Urinary bladder (tissue), 4 donors: ENCODE data around the gene GRK3. TPM values are rescaled to one million over a fixed set of nuclear protein-coding genes. Genes with fewer than 3 reads are reported as not detected.
"Not testable (repeated sequence)": the region's sequence is repeated elsewhere in the genome, so short reads cannot be mapped to it uniquely, and the experiment has no call there.

ENCODE experiments used
- DNase-seq: peaks from one replicate; pipeline ENCODE4 v3.0.0-alpha.2; 2015; ENCODE audit errors: extremely low spot score
- H3K27ac ChIP-seq: one replicate; pipeline ENCODE4 v1.5.1; 2013; ENCODE audit warnings: low read depth, mild to moderate bottlenecking, moderate library complexity
- H3K36me3 ChIP-seq: one replicate; pipeline ENCODE4 v1.6.1; 2013; ENCODE audit warnings: mild to moderate bottlenecking, moderate library complexity; ENCODE audit not compliant: insufficient read depth
- H3K4me1 ChIP-seq: one replicate; pipeline ENCODE4 v1.6.1; 2013; ENCODE audit warnings: mild to moderate bottlenecking, moderate library complexity; ENCODE audit not compliant: insufficient read depth
- H3K4me3 ChIP-seq: one replicate; pipeline ENCODE4 v1.5.1; 2013; ENCODE audit warnings: low read depth, low read length
- WGBS: extraction: QIAGEN DNeasy Blood & Tissue Kit; methylation state at CpG from one replicate; pipeline ENCODE4 v1.1.7; 2013; 5-methylcytosine and 5-hydroxymethylcytosine counted together
- polyA plus RNA-seq: library from polyadenylated mRNA; stranded (reverse); fragments of 200-250 nt; gene quantifications from one replicate; pipeline ENCODE4 v1.2.3, GENCODE V29; 2013
- total RNA-seq: library from RNA; depleted of rRNA; stranded (reverse); fragments of >200 nt; gene quantifications from one replicate; pipeline ENCODE4 v1.2.3, GENCODE V29; 2014
- donor health status: healthy with polysubstance abuse.
- donor health status: healthy.

The GRK3 gene
- total and polyA plus RNA-seq, 2 donors: 2.7 to 15.8 TPM

GRCh38 chr22:25570486-25570885 is 6.0 kb downstream of the GRK3 start:
- H3K27ac ChIP-seq: no peak overlapping the region
- no peaks in the 10 kb centered on the region for H3K36me3 ChIP-seq
- DNase-seq: no peak
- no peaks in the 10 kb centered on the region for H3K4me1 ChIP-seq
- no peak overlapping the region for H3K4me3 ChIP-seq
- 66% methylated on average over 2 of the region's 2 CpGs for WGBS

DNA sequence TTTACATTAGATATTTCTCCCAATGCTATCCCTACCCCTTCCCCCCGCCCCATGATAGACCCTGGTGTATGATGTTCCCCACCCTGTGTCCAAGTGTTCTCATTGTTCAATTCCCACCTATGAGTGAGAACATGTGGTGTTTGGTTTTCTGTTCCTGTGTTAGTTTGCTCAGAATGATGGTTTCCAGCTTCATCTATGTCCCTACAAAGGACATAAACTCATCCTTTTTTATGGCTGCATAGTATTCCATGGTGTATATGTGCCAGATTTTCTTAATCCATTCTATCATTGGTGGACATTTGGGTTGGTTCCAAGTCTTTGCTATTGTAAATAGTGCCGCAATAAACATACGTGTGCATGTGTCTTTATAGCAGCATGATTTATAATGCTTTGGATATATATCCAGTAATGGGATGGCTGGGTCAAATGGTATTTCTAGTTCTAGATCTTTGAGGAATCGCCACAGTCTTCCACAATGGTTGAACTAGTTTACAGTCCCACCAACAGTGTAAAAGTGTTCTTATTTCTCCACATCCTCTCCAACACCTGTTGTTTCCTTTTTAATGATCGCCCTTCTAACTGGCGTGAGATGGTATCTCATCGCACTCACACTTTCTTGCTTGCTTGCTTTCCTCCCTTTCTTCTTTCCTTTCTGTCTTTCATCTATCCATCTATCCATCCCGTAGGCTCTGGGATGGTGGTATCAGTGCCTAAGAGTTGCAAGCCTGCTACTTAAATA is 7.7 kb downstream of the GRK3 start:
- WGBS: 94% methylated on average over 8 of the region's 8 CpGs
- not testable (repeated sequence) for H3K27ac ChIP-seq, DNase-seq, H3K4me3 ChIP-seq, H3K36me3 ChIP-seq, H3K4me1 ChIP-seq

DNA sequence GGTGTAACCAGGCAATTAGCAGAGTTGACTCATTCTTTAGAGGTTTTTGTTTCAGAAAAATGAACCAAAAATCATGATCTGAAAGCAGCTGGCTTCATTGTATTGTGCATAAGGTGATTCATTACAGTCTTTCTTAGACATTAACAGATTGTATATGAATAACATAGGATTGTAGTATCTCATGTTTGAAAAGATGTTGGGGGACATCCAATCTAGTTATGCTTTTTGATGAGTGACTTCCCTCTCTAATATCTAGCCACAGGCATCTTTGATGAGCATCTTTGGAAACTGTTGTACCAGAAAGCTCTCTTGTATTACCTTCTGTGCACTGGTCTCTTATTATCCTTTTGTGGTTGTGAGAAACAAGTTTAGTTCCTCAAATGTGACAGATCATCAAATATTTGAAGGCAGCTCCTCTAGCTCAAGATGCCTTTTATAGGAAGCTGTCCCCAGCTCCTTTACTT is 8.3 kb downstream of the GRK3 start:
- DNase-seq: no peak
- H3K4me1 ChIP-seq: no peaks in the 10 kb centered on the region
- no peaks in the 10 kb centered on the region for H3K36me3 ChIP-seq
- H3K27ac ChIP-seq: no peak overlapping the region
- no peak overlapping the region for H3K4me3 ChIP-seq

- H3K27ac ChIP-seq: no peak overlapping the region
- no peaks in the 10 kb centered on the region for H3K4me1 ChIP-seq
- WGBS: 97% methylated on average over 5 of the region's 5 CpGs
- H3K36me3 ChIP-seq: no peaks in the 10 kb centered on the region
- no peak overlapping the region for H3K4me3 ChIP-seq
- no peak for DNase-seq
Measured at GRCh38 chr22:25573841-25574240, 9.4 kb downstream of the GRK3 start.

DNA sequence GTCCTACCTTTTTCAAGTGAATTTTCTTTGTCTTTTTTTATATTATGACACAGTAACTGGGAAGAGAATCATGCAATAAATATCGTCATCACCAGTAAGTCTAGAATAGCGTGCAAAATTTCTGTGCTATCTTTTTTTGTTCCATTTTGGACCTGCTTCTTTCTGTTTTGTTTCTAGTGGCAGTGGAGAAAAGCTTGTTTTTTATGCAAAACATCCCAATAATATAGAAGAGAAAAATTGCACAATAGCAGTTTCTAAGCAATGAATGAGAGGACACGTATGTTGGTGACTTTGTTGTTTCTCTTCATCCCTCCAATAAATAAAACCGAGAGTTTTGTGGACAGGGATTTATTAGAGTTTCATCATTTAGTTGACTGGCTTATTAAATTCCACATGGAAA is 10.3 kb downstream of the GRK3 start:
- H3K4me3 ChIP-seq: no peak overlapping the region
- H3K4me1 ChIP-seq: no peaks in the 10 kb centered on the region
- WGBS: 76% methylated on average over 4 of the region's 4 CpGs
- no peak for DNase-seq
- no peak overlapping the region for H3K27ac ChIP-seq
- H3K36me3 ChIP-seq: no peaks in the 10 kb centered on the region

GRCh38 chr22:25575674-25576392 is 11.4 kb downstream of the GRK3 start:
- not testable (repeated sequence) for H3K27ac ChIP-seq, H3K4me3 ChIP-seq, H3K4me1 ChIP-seq, DNase-seq, H3K36me3 ChIP-seq
- WGBS: 84% methylated on average over 7 of the region's 8 CpGs

- DNase-seq, H3K36me3 ChIP-seq, H3K27ac ChIP-seq, H3K4me3 ChIP-seq, H3K4me1 ChIP-seq: not testable (repeated sequence)
- 51% methylated on average over 6 of the region's 6 CpGs for WGBS
Measured at GRCh38 chr22:25581452-25581851, 17.0 kb downstream of the GRK3 start.

DNA sequence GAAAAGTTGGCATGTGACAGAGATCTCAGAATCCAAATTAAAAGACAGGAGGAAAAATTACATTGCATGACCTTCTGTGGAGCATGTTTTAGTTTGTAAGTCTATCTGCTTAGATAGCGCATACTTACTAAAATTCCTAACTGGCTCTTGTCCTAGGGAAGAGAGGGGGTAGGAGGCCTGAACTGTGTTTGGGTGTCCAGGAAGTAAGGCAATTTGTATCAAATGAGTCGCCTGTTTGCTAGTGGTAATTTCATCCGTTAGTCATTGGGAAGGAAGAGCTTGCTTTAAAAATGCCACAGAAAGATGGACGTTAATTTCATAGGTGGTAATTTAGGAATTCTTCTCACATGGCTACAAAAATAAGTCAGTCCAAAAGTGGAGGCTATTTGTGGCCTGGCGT is 18.5 kb downstream of the GRK3 start:
- Histone ChIP-seq H3K4me1 (no peaks in the 10 kb centered on the region), H3K27ac (no peak overlapping the region), H3K36me3 (no peaks in the 10 kb centered on the region), H3K4me3 (no peak overlapping the region)
- 40% methylated on average over 5 of the region's 5 CpGs for WGBS
- DNase-seq: no peak

- WGBS: 59% methylated on average over 5 of the region's 5 CpGs
- not testable (repeated sequence) for DNase-seq, H3K36me3 ChIP-seq, H3K4me1 ChIP-seq, H3K4me3 ChIP-seq, H3K27ac ChIP-seq
Measured at GRCh38 chr22:25584993-25585392, 20.5 kb downstream of the GRK3 start.

GRCh38 chr22:25589664-25590063 is 25.2 kb downstream of the GRK3 start:
- DNase-seq, H3K27ac ChIP-seq, H3K4me3 ChIP-seq, H3K36me3 ChIP-seq, H3K4me1 ChIP-seq: not testable (repeated sequence)
- WGBS: 93% methylated on average over 4 of the region's 4 CpGs

DNA sequence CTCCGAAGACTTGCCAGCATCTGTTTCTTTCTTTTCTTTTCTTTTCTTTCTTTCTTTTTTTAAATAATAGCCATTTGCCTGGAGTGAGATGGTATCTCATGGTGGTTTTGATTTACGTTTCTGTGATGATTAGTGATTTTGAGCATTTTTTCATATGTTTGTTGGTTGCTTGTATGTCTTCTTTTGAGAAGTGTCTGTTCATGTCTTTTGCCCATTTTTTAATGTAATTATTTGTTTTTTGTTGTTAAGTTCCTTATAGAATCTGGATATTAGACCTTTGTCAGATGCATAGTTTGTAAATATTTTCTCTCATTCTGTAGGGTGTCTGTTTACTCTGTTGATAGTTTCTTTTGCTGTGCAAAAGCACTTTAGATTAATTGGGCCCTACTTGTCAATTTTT is 28.8 kb downstream of the GRK3 start:
- H3K4me1 ChIP-seq, DNase-seq, H3K36me3 ChIP-seq, H3K4me3 ChIP-seq, H3K27ac ChIP-seq: not testable (repeated sequence)
- WGBS: 95% methylated on average over 2 of the region's 2 CpGs

DNA sequence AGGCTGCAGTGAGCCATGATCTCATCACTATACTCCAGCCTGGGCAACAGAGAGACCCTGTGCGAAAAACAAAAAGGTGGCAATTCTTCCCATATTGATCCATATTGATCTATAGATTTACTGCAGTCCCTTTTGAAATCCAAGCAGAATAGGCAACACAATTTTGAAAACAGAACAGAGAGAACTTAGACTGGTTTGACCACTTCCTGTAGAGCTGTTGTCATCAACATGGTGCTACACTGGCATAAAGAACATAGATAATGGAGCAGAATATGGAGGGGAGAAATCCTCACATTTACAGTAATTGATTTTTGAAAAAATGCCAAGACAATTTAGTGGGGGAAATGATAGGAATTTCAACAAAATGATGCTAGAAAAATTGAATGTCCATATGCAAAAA is 34.1 kb downstream of the GRK3 start:
- no peak for DNase-seq
- 98% methylated on average over 1 of the region's 1 CpG for WGBS
- Histone ChIP-seq H3K36me3 (no peaks in the 10 kb centered on the region), H3K27ac (no peak overlapping the region), H3K4me1 (no peaks in the 10 kb centered on the region), H3K4me3 (no peak overlapping the region)

- 88% methylated on average over 2 of the region's 2 CpGs for WGBS
- no peaks in the 10 kb centered on the region for H3K36me3 ChIP-seq
- no peak overlapping the region for H3K27ac ChIP-seq
- no peak for DNase-seq
- no peaks in the 10 kb centered on the region for H3K4me1 ChIP-seq
- H3K4me3 ChIP-seq: no peak overlapping the region
Measured at GRCh38 chr22:25602445-25602844, 38.0 kb downstream of the GRK3 start.

DNA sequence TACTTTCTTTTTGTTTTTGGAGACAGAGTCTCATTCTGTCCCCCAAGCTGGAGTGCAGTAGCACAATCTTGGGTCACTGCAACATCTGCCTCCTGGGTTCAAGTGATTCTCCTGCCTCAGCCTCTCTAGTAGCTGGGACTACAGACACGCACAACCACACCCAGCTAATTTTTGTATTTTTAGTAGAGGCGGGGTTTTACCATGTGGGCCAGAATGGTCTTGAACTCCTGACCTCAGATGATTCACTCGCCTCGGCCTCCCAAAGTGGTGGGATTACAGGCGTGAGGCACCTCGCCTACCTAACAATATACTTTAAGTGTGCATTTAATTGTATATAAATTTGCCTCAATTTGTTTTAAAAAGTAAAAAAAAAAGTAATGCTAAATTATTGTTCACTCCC is 38.4 kb downstream of the GRK3 start:
- DNase-seq: no peak
- no peak overlapping the region for H3K4me3 ChIP-seq
- H3K27ac ChIP-seq: no peak overlapping the region
- no peaks in the 10 kb centered on the region for H3K4me1 ChIP-seq
- 82% methylated on average over 6 of the region's 6 CpGs for WGBS
- H3K36me3 ChIP-seq: no peaks in the 10 kb centered on the region
